ENCODE measurements around the gene EYS. TPM values are rescaled to one million over a fixed set of nuclear protein-coding genes. Genes with fewer than 3 reads are reported as not detected.

EYS gene
- total and polyA plus RNA-seq, 8 donors = 0.03 to 0.25 (median 0.13) TPM

DNA sequence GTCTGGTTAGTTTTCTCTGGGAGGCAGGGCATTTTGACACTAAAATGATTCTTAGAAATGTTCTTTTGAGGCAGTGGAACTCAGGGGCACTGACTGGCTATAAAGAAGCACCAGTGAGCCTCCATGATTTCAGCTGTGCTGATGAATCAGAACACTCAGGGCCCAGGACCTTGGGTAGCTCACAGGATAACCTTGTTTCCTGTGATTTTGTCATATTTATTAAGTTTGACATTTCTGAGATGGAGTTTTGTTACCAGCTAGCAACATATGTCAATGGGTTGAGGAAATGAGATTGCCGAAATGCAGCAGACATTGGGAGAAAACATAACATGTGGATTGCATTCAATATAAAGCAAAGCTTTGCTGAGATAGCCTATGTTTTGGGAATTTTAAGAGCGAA lies 802.4 kb downstream of the EYS start:
- Histone ChIP-seq H3K27me3 (no peaks in the 10 kb centered on the region), H3K36me3 (no peaks in the 10 kb centered on the region), H3K27ac (no peak overlapping the region), H3K4me3 (no peak overlapping the region), H3K4me1 (no peaks in the 10 kb centered on the region), H3K9me3 (no peaks in the 10 kb centered on the region)
- FAIRE-seq (no peak), DNase-seq (no peak), ATAC-seq (no peak)
- 92 to 93% methylated on average over 2 of the region's 2 CpGs for WGBS, 2 donors
- intact Hi-C loops (cut with DNase I) = no loop called here
- TF ChIP-seq, protein P1, sequence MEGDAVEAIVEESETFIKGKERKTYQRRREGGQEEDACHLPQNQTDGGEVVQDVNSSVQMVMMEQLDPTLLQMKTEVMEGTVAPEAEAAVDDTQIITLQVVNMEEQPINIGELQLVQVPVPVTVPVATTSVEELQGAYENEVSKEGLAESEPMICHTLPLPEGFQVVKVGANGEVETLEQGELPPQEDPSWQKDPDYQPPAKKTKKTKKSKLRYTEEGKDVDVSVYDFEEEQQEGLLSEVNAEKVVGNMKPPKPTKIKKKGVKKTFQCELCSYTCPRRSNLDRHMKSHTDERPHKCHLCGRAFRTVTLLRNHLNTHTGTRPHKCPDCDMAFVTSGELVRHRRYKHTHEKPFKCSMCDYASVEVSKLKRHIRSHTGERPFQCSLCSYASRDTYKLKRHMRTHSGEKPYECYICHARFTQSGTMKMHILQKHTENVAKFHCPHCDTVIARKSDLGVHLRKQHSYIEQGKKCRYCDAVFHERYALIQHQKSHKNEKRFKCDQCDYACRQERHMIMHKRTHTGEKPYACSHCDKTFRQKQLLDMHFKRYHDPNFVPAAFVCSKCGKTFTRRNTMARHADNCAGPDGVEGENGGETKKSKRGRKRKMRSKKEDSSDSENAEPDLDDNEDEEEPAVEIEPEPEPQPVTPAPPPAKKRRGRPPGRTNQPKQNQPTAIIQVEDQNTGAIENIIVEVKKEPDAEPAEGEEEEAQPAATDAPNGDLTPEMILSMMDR (IDR thresholded peaks at IDR 0.05) = no peak

DNA sequence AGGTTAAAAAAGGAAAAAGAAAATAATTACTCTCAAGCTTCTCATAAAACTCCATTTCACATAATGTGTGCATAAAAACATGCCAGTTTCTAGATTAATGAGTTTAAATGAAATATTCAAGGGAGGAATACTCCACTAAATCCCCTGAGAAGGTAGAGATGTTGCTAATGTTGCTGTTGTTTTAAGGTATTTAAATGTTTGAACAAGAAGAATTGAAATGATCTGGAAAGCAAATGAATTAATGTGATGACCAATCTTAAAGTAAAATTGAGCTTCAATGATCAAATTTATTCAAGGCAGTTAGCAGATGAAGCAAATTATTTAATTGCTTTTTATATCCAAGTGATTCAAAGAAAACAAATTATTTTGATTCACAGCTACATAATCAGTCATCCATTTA lies 804.4 kb downstream of the EYS start:
- Histone ChIP-seq H3K4me3 (no peak overlapping the region), H3K27ac (no peak overlapping the region), H3K36me3 (no peaks in the 10 kb centered on the region), H3K9me3 (no peaks in the 10 kb centered on the region), H3K27me3 (no peaks in the 10 kb centered on the region), H3K4me1 (no peaks in the 10 kb centered on the region)
- FAIRE-seq (no peak), DNase-seq (no peak), ATAC-seq (no peak)
- intact Hi-C loops (cut with DNase I) = no loop called here
- TF ChIP-seq, protein P1 (IDR thresholded peaks at IDR 0.05) = no peak

DNA sequence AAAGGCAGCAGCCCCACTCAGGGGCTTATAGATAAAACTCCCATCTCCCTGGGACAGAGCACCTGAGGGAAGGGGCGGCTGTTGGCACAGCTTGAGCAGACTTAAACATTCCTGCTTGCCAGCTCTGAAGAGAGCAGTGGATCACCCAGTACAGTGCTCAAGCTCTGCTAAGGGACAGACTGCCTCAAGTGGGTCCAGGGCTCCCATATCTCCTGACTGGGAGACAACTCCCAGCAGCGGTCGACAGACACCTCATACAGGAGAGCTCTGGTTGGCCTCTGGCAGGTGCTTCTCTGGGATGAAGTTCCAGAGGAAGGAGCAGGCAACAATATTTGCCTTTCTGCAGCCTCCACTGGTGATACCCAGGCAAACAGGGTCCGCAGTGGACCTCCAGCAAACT lies 810.1 kb downstream of the EYS start:
- TF ChIP-seq, protein P1 (IDR thresholded peaks at IDR 0.05) = no peak
- DNase-seq = no peak

DNA sequence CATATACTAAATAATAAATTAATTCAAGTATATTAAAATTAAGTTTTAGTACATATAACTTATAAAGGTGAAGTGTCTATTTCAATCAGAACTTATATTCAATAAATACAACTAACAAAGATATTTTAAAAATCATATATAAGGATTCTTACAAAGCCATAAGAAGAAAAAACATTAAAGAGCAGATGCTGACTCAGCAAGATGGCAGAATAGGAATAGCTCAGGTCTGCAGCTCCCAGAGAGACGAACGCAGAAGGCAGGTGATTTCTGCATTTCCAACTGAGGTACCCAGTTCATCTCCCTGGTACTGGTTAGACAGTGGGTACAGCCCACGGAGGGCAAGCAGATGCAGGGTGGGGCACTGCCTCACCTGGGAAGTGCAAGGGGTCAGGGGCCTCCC lies 811.1 kb downstream of the EYS start:
- 62 to 66% methylated on average over 3 of the region's 3 CpGs for WGBS, 2 donors
- ATAC-seq (no peak), FAIRE-seq (peak; percentile 69), DNase-seq (no peak)
- intact Hi-C loops (cut with DNase I) = no loop called here
- no peaks in the 10 kb centered on the region for H3K9me3 ChIP-seq
- no peaks in the 10 kb centered on the region for H3K27me3 ChIP-seq
- no peaks in the 10 kb centered on the region for H3K36me3 ChIP-seq
- TF ChIP-seq, protein P1 (IDR thresholded peaks at IDR 0.05) = no peak
- no peak overlapping the region for H3K27ac ChIP-seq
- H3K4me3 ChIP-seq = no peak overlapping the region
- no peaks in the 10 kb centered on the region for H3K4me1 ChIP-seq

More for the DNA sequence above, 810.1 kb downstream of the EYS start:
- FAIRE-seq (no peak), ATAC-seq (no peak)
- no peaks in the 10 kb centered on the region for H3K36me3 ChIP-seq
- H3K27me3 ChIP-seq = no peaks in the 10 kb centered on the region
- intact Hi-C loops (cut with DNase I) = no loop called here
- no peak overlapping the region for H3K4me3 ChIP-seq
- no peaks in the 10 kb centered on the region for H3K4me1 ChIP-seq
- H3K9me3 ChIP-seq = no peaks in the 10 kb centered on the region
- 90 to 93% methylated on average over 4 of the region's 4 CpGs for WGBS, 2 donors
- H3K27ac ChIP-seq = no peak overlapping the region

DNA sequence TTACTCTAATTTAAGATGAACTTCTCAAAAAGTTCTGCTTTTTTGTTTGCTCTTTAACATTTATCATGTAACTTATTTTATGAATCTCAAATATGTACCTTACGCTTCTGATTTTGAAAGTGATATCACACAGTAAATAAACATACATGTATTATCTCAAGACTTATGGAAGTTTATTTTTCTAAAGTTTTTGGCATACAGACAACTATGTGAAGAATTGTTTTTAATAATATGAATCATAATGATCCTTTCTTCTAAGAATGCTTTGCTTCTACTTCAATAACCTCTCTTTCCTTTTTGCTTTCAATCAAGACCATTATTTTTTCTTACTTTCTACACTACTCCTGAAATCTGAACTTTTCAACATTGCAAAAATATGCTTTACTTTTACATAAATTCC lies 816.4 kb downstream of the EYS start:
- Histone ChIP-seq H3K4me1 (no peaks in the 10 kb centered on the region), H3K27me3 (no peaks in the 10 kb centered on the region), H3K36me3 (no peaks in the 10 kb centered on the region), H3K9me3 (no peaks in the 10 kb centered on the region), H3K27ac (no peak overlapping the region), H3K4me3 (no peak overlapping the region)
- ATAC-seq (no peak), DNase-seq (no peak), FAIRE-seq (no peak)
- WGBS, 2 donors = 51 to 54% methylated on average over 1 of the region's 1 CpG
- intact Hi-C loops (cut with DNase I) = no loop called here
- TF ChIP-seq, protein P1 (IDR thresholded peaks at IDR 0.05) = no peak
